IMR-90 (cell line): ENCODE data around the gene AKNA. TPM values are rescaled to one million over a fixed set of nuclear protein-coding genes. Genes with fewer than 3 reads are reported as not detected.

Experiments
- ATAC-seq: fragments of 200-7000 bp; cut with Tn5 transposase; 2 replicates; pipeline ENCODE4 v1.9.1; 2020; ENCODE audit warnings: low read depth, mild to moderate bottlenecking, moderate library complexity
- BruUV-seq: library from RNA; stranded (reverse); fragments of 400-500 nt; replicated peaks from 2 replicates; lab custom pipeline; 2021; lab: Mats Ljungman, UMichigan
- CTCF ChIA-PET: fragments of 300-600 bp; formaldehyde crosslinking; extraction: SDS; loops from one replicate; lab custom pipeline; 2021; ENCODE audit warnings: antibody characterized with exemption; lab: Yijun Ruan, JAX
- POLR2A ChIA-PET: fragments of 300-600 bp; sonication (Branson Sonifier 250); formaldehyde crosslinking; loops from one replicate; lab custom pipeline; 2022; ENCODE audit warnings: antibody characterized with exemption; ENCODE audit not compliant: unreplicated experiment; lab: Charles Lee
- DNase-seq: peaks from one replicate; pipeline ENCODE4 v3.0.0; 2013
- H2AFZ ChIP-seq: replicated peaks from 2 replicates; pipeline ENCODE3; 2013; ENCODE audit warnings: low read length, mild to moderate bottlenecking; ENCODE audit not compliant: poor library complexity
- H2AK5ac ChIP-seq: 2 replicates; pipeline ENCODE4 v1.6.1; 2013; ENCODE audit warnings: low read depth, low read length, inconsistent platforms
- H2AK9ac ChIP-seq: replicated peaks from 2 replicates; pipeline ENCODE3; 2013; ENCODE audit warnings: mild to moderate bottlenecking, low read depth, low read length, moderate library complexity; ENCODE audit not compliant: poor library complexity
- H2BK120ac ChIP-seq: 2 replicates; pipeline ENCODE4 v1.6.1; 2013; ENCODE audit warnings: low read depth, low read length, inconsistent platforms
- H2BK15ac ChIP-seq: 3 replicates; pipeline ENCODE4 v1.6.1; 2013; ENCODE audit warnings: low read depth, low read length, inconsistent platforms
- H2BK20ac ChIP-seq: 2 replicates; pipeline ENCODE4 v1.6.1; 2013; ENCODE audit warnings: low read depth, mild to moderate bottlenecking, inconsistent platforms, low read length, moderate library complexity
- H2BK5ac ChIP-seq: 2 replicates; pipeline ENCODE4 v1.6.1; 2013; ENCODE audit warnings: mild to moderate bottlenecking, low read depth, low read length, inconsistent platforms; ENCODE audit not compliant: poor library complexity, severe bottlenecking
- H3K14ac ChIP-seq: replicated peaks from 2 replicates; pipeline ENCODE4 v1.6.1; 2013; ENCODE audit warnings: low read depth, low read length, inconsistent platforms
- H3K18ac ChIP-seq: 2 replicates; pipeline ENCODE4 v1.6.1; 2013; ENCODE audit warnings: low read depth, low read length, control low read depth
- H3K23ac ChIP-seq: 2 replicates; pipeline ENCODE4 v1.6.1; 2013; ENCODE audit warnings: low read depth, low read length, inconsistent platforms
- H3K27ac ChIP-seq: 2 replicates; pipeline ENCODE4 v1.5.1; 2013; ENCODE audit warnings: mild to moderate bottlenecking, control low read depth, low read length; ENCODE audit not compliant: insufficient read depth
- H3K27me3 ChIP-seq: 2 replicates; pipeline ENCODE4 v1.6.1; 2013; ENCODE audit warnings: low read length; ENCODE audit not compliant: control insufficient read depth, insufficient read depth
- H3K36me3 ChIP-seq: 2 replicates; pipeline ENCODE4 v1.6.1; 2013; ENCODE audit warnings: low read length, mixed read lengths; ENCODE audit not compliant: control insufficient read depth, insufficient read depth
- H3K4ac ChIP-seq: 2 replicates; pipeline ENCODE4 v1.6.1; 2013; ENCODE audit warnings: low read depth, low read length, inconsistent platforms
- H3K4me1 ChIP-seq: 2 replicates; pipeline ENCODE4 v1.6.1; 2013; ENCODE audit warnings: low read length, mixed read lengths; ENCODE audit not compliant: control insufficient read depth, insufficient read depth
- H3K4me2 ChIP-seq: 2 replicates; pipeline ENCODE4 v1.6.1; 2013; ENCODE audit warnings: low read depth, mild to moderate bottlenecking, control low read depth, low read length, moderate library complexity
- H3K4me3 ChIP-seq: 2 replicates; pipeline ENCODE4 v1.5.1; 2013; ENCODE audit warnings: low read depth, mild to moderate bottlenecking, control low read depth, low read length, moderate library complexity; ENCODE audit not compliant: insufficient read depth
- H3K56ac ChIP-seq: 2 replicates; pipeline ENCODE4 v1.6.1; 2013; ENCODE audit warnings: low read length, inconsistent platforms; ENCODE audit not compliant: insufficient read depth; ENCODE audit errors: extremely low read depth
- H3K79me1 ChIP-seq, 2 experiments: 2 replicates each; pipeline ENCODE4 v1.6.1; 2013; ENCODE audit warnings: low read length in 2 of 2, inconsistent platforms in 1 of 2, low read depth in 1 of 2
- H3K9ac ChIP-seq: 2 replicates; pipeline ENCODE4 v1.6.1; 2013; ENCODE audit warnings: low read depth, low read length, control low read depth
- H3K9me1 ChIP-seq: 2 replicates; pipeline ENCODE4 v1.6.1; 2013; ENCODE audit warnings: low read length, inconsistent platforms; ENCODE audit not compliant: insufficient read depth
- H3K9me3 ChIP-seq: 2 replicates; pipeline ENCODE4 v1.6.1; 2013; ENCODE audit warnings: low read length; ENCODE audit not compliant: control insufficient read depth, insufficient read depth
- H4K20me1 ChIP-seq: 2 replicates; pipeline ENCODE4 v1.6.1; 2013; ENCODE audit warnings: low read length, inconsistent platforms; ENCODE audit not compliant: insufficient read depth
- H4K5ac ChIP-seq: 2 replicates; pipeline ENCODE4 v1.6.1; 2013; ENCODE audit warnings: mild to moderate bottlenecking, low read depth, low read length, control low read depth
- H4K8ac ChIP-seq, 2 experiments: 2 replicates each; pipeline ENCODE4 v1.6.1; 2013; ENCODE audit warnings: low read depth in 2 of 2, low read length in 2 of 2, control low read depth in 1 of 2, inconsistent platforms in 1 of 2
- H4K91ac ChIP-seq: 2 replicates; pipeline ENCODE4 v1.6.1; 2013; ENCODE audit warnings: low read depth, low read length, inconsistent platforms; ENCODE audit not compliant: insufficient read depth
- BHLHE40 ChIP-seq: fragments of 150-350 bp; IDR thresholded peaks from 2 replicates; pipeline ENCODE4 v1.6.1; 2016; ENCODE audit warnings: mild to moderate bottlenecking, low read depth, low read length
- CEBPB ChIP-seq: IDR thresholded peaks from 2 replicates; pipeline ENCODE4 v1.6.1; 2012; ENCODE audit warnings: low read depth, low read length, improper control_type of control experiment
- CHD1 ChIP-seq: IDR thresholded peaks from 2 replicates; pipeline ENCODE4 v1.6.1; 2012; ENCODE audit warnings: low read depth, low read length, improper control_type of control experiment
- FOS ChIP-seq: fragments of 150-350 bp; IDR thresholded peaks from 2 replicates; pipeline ENCODE4 v1.6.1; 2016; ENCODE audit warnings: low read depth, low read length
- MAFK ChIP-seq: IDR thresholded peaks from 2 replicates; pipeline ENCODE4 v1.6.1; 2012; ENCODE audit warnings: low read depth, low read length, improper control_type of control experiment
- MAZ ChIP-seq: IDR thresholded peaks from 2 replicates; pipeline ENCODE4 v1.6.1; 2012; ENCODE audit warnings: low read depth, mild to moderate bottlenecking, low read length, improper control_type of control experiment, moderate library complexity, borderline replicate concordance
- MXI1 ChIP-seq: IDR thresholded peaks from 2 replicates; pipeline ENCODE4 v1.6.1; 2012; ENCODE audit warnings: low read depth, mild to moderate bottlenecking, low read length, moderate library complexity, borderline replicate concordance
- POLR2A ChIP-seq: IDR thresholded peaks from 2 replicates; pipeline ENCODE4 v1.6.1; 2012; ENCODE audit warnings: mild to moderate bottlenecking, low read depth, low read length
- RAD21 ChIP-seq: IDR thresholded peaks from 2 replicates; pipeline ENCODE4 v1.6.1; 2012; ENCODE audit warnings: low read length, improper control_type of control experiment
- RCOR1 ChIP-seq: IDR thresholded peaks from 2 replicates; pipeline ENCODE4 v1.6.1; 2012; ENCODE audit warnings: mild to moderate bottlenecking, low read length, improper control_type of control experiment; ENCODE audit not compliant: insufficient replicate concordance
- RFX5 ChIP-seq: IDR thresholded peaks from 2 replicates; pipeline ENCODE4 v1.8.0; 2012; ENCODE audit warnings: low read depth, mild to moderate bottlenecking, low read length, moderate library complexity
- SMC3 ChIP-seq: fragments of 150-350 bp; IDR thresholded peaks from 2 replicates; pipeline ENCODE4 v1.6.1; 2016; ENCODE audit warnings: low read depth, mild to moderate bottlenecking, antibody characterized with exemption, low read length, moderate library complexity
- WGBS, 2 experiments: methylation state at CpG; one replicate each; pipeline versions ENCODE4 v1.1.5 to v1.1.7; 2013; ENCODE audit warnings: missing lambda C conversion rate in 2 of 2; ENCODE audit not compliant: insufficient read length in 1 of 2; ENCODE audit errors: extremely low coverage in 2 of 2; 5-methylcytosine and 5-hydroxymethylcytosine counted together
- dilution Hi-C: fragments of 300-500 bp; cut with HindIII; formaldehyde crosslinking; loops from one replicate; pipeline ENCODE4 v1.14.3; 2018; ENCODE audit warnings: low sequenced_read_pairs; ENCODE audit not compliant: unreplicated experiment
- in situ Hi-C: fragments of 300-500 bp; cut with MboI; formaldehyde crosslinking; loops from 3 replicates; pipeline ENCODE4 v1.14.3; 2019; ENCODE audit warnings: low sequenced_read_pairs, inconsistent platforms, mixed read lengths
- intact Hi-C: fragments of 100-400 bp; cut with micrococcal nuclease; formaldehyde crosslinking; loops from 2 replicates; pipeline ENCODE4 v1.10.0; 2022
- polyA plus RNA-seq, 3 experiments: library from polyadenylated mRNA; depleted of rRNA; stranded (reverse); fragments of >200 nt; gene quantifications; 2 replicates each; pipeline ENCODE4 v1.2.3, GENCODE V29; 2012; ENCODE audit warnings: low replicate concordance in 1 of 3
- total RNA-seq: library from RNA; depleted of rRNA; stranded (reverse); fragments of >200 nt; gene quantifications from 2 replicates; pipeline ENCODE4 v1.2.3, GENCODE V29; 2012
- TF ChIP-seq, protein P1 (sequence below): conservative IDR thresholded peaks from 2 replicates; pipeline ENCODE4 v1.5.1; 2012; ENCODE audit warnings: mild to moderate bottlenecking, low read depth, low read length, improper control_type of control experiment
- TF ChIP-seq, protein P2 (sequence below): fragments of 150-350 bp; IDR thresholded peaks from 2 replicates; pipeline ENCODE4 v1.6.1; 2016; ENCODE audit warnings: low read depth, mild to moderate bottlenecking, low read length, moderate library complexity, borderline replicate concordance
- TF ChIP-seq, protein P3 (sequence below): fragments of 150-350 bp; IDR thresholded peaks from 2 replicates; pipeline ENCODE4 v1.6.1; 2017; ENCODE audit warnings: mild to moderate bottlenecking, antibody characterized with exemption, low read length, low read depth

Gene AKNA
- total and polyA plus RNA-seq, 2 of the 4 experiments (the other 2 are of a cell fraction): 2.7 to 7.3 TPM

DNA sequence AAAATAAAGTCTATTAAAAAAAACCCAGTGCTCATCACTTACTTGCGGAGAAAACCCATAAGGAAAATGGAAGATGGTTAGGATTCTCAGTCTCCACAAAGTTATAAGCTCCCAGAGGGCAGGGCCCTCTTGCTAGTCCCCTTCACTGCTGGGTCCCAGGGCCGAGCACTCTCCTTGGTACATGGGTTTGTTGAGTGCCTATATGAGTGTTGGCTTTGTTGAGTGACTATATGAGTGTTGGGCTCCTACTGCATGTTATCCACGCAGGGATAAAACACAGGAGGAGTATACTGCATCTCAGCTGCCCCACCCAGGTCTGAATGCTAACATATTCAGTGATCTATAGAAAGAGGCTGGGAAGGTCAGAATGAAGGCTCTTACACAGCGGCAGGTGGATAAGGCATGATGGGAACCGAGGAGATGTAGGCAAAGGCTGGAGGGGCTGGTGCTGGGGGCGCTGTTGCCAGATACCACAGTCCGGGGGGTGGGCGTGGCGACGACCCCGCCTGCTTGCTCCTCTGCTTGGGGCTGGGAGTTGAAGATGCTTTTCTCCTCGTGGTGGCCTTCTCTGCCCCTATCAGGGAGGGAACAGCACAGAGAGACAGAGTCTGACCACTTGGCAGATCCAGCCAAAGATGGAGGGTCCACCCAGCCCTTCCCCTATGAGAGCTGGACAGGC, 46.5 kb downstream of the AKNA start:
- H2BK120ac ChIP-seq: no peak overlapping the region
- ATAC-seq (no peak), DNase-seq (no peak)
- H3K4ac ChIP-seq: no peak overlapping the region
- H4K91ac ChIP-seq: no peak overlapping the region
- H3K4me2 ChIP-seq: no peak overlapping the region
- intact Hi-C loops: no loop called here
- peaks cover 71% of the 10 kb centered on the region for H3K36me3 ChIP-seq
- no peaks in the 10 kb centered on the region for H3K79me1 ChIP-seq
- no peaks in the 10 kb centered on the region for H3K27me3 ChIP-seq
- no peak overlapping the region for H2AFZ ChIP-seq
- H2BK15ac ChIP-seq: no peak overlapping the region
- 100% methylated on average over 1 of the region's 12 CpGs; no CpG with 5 or more reads in 1 of the 2 experiments for WGBS, 2 experiments
- H4K8ac ChIP-seq: no peak overlapping the region
- H4K5ac ChIP-seq: no peak overlapping the region
- dilution Hi-C loops: no loop called here
- H2AK5ac ChIP-seq: no peak overlapping the region
- in situ Hi-C loops: no loop called here
- no peak overlapping the region for H3K23ac ChIP-seq
- H3K9ac ChIP-seq: no peak overlapping the region
- H3K4me1 ChIP-seq: no peaks in the 10 kb centered on the region
- no peak overlapping the region for H3K56ac ChIP-seq
- no peak overlapping the region for H3K27ac ChIP-seq
- no peak overlapping the region for H2BK20ac ChIP-seq
- no peak overlapping the region for H3K14ac ChIP-seq
- TF ChIP-seq MAZ (no peak), RCOR1 (no peak), RAD21 (no peak), MAFK (no peak), FOS (no peak), CHD1 (no peak), BHLHE40 (no peak), POLR2A (no peak), MXI1 (no peak), RFX5 (no peak), CEBPB (no peak), SMC3 (no peak)
- TF ChIP-seq, protein P1, sequence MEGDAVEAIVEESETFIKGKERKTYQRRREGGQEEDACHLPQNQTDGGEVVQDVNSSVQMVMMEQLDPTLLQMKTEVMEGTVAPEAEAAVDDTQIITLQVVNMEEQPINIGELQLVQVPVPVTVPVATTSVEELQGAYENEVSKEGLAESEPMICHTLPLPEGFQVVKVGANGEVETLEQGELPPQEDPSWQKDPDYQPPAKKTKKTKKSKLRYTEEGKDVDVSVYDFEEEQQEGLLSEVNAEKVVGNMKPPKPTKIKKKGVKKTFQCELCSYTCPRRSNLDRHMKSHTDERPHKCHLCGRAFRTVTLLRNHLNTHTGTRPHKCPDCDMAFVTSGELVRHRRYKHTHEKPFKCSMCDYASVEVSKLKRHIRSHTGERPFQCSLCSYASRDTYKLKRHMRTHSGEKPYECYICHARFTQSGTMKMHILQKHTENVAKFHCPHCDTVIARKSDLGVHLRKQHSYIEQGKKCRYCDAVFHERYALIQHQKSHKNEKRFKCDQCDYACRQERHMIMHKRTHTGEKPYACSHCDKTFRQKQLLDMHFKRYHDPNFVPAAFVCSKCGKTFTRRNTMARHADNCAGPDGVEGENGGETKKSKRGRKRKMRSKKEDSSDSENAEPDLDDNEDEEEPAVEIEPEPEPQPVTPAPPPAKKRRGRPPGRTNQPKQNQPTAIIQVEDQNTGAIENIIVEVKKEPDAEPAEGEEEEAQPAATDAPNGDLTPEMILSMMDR: no peak
- TF ChIP-seq, protein P2, sequence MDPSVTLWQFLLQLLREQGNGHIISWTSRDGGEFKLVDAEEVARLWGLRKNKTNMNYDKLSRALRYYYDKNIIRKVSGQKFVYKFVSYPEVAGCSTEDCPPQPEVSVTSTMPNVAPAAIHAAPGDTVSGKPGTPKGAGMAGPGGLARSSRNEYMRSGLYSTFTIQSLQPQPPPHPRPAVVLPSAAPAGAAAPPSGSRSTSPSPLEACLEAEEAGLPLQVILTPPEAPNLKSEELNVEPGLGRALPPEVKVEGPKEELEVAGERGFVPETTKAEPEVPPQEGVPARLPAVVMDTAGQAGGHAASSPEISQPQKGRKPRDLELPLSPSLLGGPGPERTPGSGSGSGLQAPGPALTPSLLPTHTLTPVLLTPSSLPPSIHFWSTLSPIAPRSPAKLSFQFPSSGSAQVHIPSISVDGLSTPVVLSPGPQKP: no peak
- TF ChIP-seq, protein P3, sequence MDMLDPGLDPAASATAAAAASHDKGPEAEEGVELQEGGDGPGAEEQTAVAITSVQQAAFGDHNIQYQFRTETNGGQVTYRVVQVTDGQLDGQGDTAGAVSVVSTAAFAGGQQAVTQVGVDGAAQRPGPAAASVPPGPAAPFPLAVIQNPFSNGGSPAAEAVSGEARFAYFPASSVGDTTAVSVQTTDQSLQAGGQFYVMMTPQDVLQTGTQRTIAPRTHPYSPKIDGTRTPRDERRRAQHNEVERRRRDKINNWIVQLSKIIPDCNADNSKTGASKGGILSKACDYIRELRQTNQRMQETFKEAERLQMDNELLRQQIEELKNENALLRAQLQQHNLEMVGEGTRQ: no peak
- no peak overlapping the region for H2AK9ac ChIP-seq
- H4K20me1 ChIP-seq: no peaks in the 10 kb centered on the region
- no peaks in the 10 kb centered on the region for H3K9me3 ChIP-seq
- CTCF ChIA-PET: interaction anchor here (1.0 kb wide), 1 partner anchor 207 kb away, joined by 3 read pairs; no protein-coding TSS in a partner anchor
- POLR2A ChIA-PET: no interaction called here
- no peak overlapping the region for H3K4me3 ChIP-seq
- BruUV-seq: no TSS peak
- H2BK5ac ChIP-seq: no peak overlapping the region
- no peaks in the 10 kb centered on the region for H3K9me1 ChIP-seq
- no peak overlapping the region for H3K18ac ChIP-seq
